Endothelial cell of umbilical vein (primary cell): ENCODE measurements around the gene STMN1.

ENCODE experiments used
- EZH2 ChIP-seq: IDR thresholded peaks from 2 replicates; pipeline ENCODE4 v1.6.1; 2012; ENCODE audit warnings: borderline replicate concordance, low read depth, mild to moderate bottlenecking, moderate library complexity, low read length, inconsistent platforms; ENCODE audit not compliant: severe bottlenecking
- POLR2AphosphoS5 ChIP-seq: IDR thresholded peaks from 2 replicates; pipeline ENCODE4 v1.6.1; 2012; ENCODE audit warnings: low read depth, mild to moderate bottlenecking, control low read depth, low read length, moderate library complexity; ENCODE audit not compliant: insufficient read depth
- TF ChIP-seq, protein P1 (sequence below), 2 donors: IDR thresholded peaks; 1 replicate in 1 of 2; 2 replicates in 1 of 2; pipeline ENCODE4 v1.5.1; 2011; ENCODE audit warnings: low read length in 2 of 2, mild to moderate bottlenecking in 2 of 2, moderate library complexity in 2 of 2, control low read depth in 1 of 2, inconsistent platforms in 1 of 2, low read depth in 1 of 2; ENCODE audit not compliant: insufficient read depth in 1 of 2; ENCODE audit errors: extremely low read depth in 1 of 2

DNA sequence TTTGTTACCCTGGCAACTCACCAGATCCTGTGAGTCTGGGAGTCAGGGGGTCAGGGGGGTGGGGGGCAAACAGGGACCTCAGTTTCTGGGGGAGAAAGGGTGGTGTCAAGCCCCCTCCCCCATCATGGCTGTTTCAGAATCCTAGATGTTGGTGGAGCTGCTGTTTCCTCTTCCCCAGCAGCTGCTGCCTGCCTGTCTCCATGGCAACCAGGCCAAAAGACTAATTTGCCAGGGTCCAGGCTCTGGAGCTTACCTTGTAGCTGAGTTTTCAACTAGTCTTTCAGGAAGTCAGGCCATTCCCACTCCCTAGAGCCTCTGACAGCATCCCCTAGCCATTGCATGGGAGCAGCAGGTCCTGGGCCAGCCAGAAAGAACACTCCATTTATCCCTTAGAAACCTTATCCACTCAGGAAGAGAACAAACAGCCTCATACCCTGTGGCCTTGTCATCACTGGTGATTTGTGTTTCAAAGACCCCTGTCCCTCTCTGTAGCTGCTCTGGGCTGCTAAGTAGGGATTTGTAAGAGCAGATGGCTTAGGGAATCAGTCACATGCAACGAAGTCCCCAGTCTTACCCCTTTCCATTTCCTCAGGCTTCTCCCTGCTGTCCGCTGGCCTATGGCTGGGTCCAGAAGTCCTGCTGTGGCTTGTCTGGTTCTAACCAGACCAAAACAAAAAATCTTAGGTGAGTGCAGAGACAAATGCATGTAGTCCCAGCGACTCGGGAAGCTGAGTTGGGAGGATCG is 21.5 kb upstream of the STMN1 start:
- TF ChIP-seq, protein P1, sequence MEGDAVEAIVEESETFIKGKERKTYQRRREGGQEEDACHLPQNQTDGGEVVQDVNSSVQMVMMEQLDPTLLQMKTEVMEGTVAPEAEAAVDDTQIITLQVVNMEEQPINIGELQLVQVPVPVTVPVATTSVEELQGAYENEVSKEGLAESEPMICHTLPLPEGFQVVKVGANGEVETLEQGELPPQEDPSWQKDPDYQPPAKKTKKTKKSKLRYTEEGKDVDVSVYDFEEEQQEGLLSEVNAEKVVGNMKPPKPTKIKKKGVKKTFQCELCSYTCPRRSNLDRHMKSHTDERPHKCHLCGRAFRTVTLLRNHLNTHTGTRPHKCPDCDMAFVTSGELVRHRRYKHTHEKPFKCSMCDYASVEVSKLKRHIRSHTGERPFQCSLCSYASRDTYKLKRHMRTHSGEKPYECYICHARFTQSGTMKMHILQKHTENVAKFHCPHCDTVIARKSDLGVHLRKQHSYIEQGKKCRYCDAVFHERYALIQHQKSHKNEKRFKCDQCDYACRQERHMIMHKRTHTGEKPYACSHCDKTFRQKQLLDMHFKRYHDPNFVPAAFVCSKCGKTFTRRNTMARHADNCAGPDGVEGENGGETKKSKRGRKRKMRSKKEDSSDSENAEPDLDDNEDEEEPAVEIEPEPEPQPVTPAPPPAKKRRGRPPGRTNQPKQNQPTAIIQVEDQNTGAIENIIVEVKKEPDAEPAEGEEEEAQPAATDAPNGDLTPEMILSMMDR (IDR thresholded peaks at IDR 0.05; ENCODE audit: extremely low read depth in 1 of 2, insufficient read depth in 1 of 2, low read depth in 1 of 2, low read length in 2 of 2), result no peak
- TF ChIP-seq POLR2AphosphoS5 (no peak), EZH2 (no peak)
